GM19023 (cell line): Measurements from ENCODE around the gene USP34.
"Not testable (repeated sequence)": the region's sequence is repeated elsewhere in the genome, so short reads cannot be mapped to it uniquely, and the experiment has no call there.

Source experiments
- ATAC-seq: cut with Tn5 transposase; IDR thresholded peaks from one replicate; pipeline ENCODE4 v1.9.1; 2021; ENCODE audit warnings: mild to moderate bottlenecking, moderate library complexity; ENCODE audit not compliant: unreplicated experiment

The USP34 gene

DNA sequence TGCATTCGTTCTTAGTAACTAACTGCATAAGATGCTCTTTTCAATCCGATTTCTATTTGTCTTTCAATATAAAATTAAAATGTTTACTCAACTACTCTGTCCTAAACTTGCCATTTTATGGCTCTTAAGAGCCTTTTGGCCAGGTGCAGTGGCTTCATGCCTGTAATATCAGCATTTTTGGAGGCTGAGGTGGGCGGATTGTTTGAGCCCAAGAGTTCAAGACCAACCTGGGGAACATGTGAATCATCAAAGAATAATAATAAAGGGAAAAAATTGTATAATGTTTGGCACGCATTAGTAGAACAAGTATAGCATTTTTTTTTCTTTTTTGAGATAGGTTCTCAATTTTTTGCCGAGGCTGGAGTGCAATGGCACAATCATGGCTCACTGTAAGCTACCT is 216.4 kb downstream of the USP34 start:
- ATAC-seq, result no peak

GRCh38 chr2:61253136-61253535 is 217.8 kb downstream of the USP34 start:
- no peak for ATAC-seq

- ATAC-seq, result no peak
Observed at GRCh38 chr2:61252031-61252430, 218.9 kb downstream of the USP34 start.

DNA sequence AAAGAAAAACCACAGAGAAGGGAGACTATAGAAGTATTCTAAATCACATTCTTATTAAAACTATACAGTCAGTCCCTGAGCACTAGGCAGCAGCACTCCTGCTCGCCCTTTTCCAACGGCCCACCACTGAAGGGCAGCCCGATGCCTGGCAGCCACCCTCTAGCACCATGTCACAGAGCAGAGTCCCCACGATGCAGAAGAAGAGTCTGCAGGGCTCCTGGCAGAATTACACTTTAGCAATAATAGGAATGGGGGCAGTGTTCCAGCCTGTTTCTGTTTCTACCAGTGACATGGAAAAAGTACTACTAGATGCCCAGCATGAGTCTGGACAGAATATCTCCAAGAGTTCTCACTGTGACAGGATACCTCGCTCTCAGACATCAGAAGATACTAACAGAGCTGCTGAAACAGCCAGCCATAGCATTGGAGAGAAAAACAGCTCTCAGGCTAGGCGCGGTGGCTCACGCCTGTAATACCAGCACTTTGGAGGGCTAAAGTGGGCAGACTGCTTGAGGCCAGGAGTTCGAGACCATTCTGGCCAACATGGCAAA is 221.3 kb downstream of the USP34 start:
- no peak for ATAC-seq

DNA sequence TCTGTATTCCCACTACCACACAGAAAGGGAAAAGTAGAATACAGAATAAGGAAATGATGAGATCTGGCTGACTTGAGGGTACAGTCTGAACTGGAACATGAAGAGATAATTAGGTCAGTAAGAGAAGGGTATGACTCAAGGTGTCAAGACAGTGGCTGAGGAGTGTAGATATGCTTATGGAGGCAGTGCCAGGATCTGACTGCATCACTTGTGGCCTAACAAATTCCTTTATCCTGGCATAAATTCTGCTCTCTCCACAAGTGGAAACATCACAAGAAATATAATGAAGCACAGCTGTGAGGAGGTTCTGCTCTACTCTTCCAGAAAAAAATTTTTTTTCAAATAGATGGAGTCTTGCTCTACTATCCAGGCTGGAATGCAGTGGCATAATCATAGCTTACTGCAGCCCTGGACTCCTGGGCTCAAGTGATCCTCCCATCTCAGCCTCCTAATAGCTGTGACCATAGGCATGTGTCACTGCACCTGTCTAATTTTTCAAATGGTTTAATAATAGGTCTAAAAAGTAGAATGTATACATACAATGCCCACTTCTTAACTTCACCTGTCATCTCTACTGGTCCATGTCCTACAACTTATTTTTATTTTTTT is 223.6 kb downstream of the USP34 start:
- ATAC-seq, result no peak

DNA sequence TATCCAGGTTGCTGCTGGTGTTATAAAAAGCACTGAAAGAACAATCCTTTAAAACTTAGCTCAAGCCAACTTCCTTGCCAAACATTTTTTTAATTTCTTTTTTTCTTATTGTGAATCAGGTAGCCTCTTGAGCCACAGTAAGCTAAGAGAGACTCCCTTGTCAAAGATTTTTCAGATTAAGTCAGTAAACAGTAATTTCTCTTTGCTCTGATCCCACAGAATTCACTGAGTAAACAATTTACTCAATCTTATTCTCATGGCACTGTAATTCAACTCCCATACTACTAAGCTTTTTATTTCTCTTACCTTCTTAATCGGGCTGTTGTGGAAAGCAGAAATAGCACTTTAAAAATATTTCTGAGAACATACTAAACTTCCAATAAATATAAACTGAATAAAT is 226.2 kb downstream of the USP34 start:
- no peak for ATAC-seq

- ATAC-seq, result no peak
Observed at GRCh38 chr2:61241266-61241665, 229.6 kb downstream of the USP34 start.

- no peak for ATAC-seq
Observed at GRCh38 chr2:61238219-61239012, 232.5 kb downstream of the USP34 start.

DNA sequence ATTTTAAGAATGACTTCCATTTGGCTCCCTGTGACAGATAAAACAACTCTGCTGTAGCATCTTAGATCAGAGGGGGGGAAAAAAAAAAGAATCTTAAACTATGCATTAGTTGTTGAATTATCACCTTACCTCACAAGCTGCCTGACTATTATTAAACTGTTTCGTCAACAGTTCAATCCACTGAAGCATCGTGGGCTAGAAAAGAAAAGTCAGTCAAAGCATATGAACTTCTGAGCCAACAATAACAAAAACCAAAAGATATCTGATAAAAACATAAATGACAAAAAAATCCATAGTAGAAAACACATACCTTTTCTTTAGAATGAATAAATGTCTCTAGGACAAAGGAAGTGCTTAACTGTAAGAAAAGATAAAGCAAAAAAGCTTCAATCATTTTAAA is 235.2 kb downstream of the USP34 start:
- ATAC-seq, result no peak

DNA sequence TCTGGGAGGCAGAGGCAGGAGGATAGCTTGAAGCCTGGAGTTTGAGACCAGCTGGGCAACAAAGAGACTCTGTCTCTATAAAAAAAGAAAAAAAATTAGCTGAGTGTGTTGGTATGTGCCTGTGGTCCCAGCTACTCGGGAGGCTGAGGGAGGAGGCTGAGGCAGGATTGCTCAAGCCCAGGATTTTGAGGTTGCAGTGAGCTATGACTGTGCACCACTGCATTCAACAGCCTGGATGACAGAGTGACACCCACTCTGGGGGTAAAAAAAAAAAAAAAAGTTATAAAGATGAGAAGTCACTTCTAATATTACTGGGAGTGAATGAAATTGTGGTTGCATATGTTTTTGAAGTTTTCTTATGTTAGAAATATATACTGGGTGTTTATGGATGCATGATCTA is 237.3 kb downstream of the USP34 start:
- ATAC-seq, result no peak

DNA sequence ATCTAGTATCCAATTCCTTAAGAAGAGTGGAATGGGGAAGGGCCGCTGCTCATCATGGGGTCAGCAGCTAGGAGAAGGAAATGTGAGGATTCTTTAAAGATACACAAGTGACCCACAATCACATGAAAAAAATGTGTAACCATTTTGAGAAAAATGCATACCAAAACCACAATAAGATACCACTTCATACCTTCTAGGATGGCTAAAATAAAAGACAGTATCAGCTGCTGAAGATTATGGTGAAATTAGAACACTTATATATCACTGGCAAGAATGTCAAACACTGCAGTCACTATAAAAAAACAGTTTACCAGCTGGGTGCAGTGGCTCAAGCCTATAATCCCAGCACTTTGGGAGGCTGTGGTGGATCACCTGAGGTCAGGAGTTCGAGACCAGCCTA is 241.0 kb downstream of the USP34 start:
- no peak for ATAC-seq

DNA sequence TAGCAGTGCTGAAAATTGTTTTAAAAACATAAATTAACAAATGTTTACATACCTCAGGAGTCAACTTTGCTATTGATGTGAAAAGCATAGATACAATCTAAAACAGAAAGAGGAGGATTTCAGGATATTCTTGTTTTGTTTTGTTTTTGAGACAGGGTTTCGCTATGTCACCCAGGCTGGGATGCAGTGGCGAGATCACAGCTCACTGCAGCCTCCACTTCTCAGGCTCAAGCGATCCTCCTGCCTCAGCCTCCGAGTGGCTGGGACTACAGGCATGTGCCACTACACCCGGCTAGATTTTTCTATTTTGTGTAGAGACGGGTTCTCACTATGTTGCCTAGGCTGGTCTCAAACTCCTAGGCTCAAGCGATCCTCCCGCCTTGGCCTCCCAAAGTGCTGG is 248.3 kb downstream of the USP34 start:
- ATAC-seq, result no peak

DNA sequence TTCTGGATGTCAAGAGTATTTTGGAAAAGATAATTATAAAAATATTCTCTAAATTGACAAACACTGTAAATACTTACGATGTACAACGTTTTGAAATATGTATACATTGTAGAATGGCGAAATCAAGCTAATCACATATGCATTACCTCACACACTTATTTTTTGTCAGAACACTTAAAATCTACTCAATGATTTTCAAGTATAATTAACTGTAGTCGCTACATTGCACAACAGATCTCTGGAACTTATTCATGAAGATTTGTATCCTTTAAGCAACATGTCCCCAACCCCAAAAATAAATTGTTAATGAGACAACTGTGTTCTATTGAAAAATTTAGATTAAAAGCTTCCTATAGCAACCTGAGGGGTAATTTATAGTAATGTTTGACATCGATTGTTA is 249.1 kb downstream of the USP34 start:
- ATAC-seq, result no peak

GRCh38 chr2:61220768-61221167 is 250.1 kb downstream of the USP34 start:
- no peak for ATAC-seq

DNA sequence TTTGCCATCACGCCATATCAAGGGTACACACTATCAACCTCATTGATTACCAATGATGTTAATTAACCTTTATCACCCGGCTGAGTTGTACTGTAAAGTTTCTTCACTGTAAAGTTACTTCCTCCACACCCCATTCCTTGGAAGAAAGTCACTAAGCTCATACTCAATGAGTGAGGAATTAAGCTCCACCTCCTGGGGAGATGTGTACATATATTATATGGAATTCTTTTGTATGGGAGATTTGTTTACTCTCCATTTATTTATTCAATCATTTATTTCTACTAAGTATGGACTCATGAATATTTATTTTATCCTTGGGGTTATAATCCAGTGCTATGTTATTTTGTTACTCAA is 252.1 kb downstream of the USP34 start:
- ATAC-seq, result no peak

DNA sequence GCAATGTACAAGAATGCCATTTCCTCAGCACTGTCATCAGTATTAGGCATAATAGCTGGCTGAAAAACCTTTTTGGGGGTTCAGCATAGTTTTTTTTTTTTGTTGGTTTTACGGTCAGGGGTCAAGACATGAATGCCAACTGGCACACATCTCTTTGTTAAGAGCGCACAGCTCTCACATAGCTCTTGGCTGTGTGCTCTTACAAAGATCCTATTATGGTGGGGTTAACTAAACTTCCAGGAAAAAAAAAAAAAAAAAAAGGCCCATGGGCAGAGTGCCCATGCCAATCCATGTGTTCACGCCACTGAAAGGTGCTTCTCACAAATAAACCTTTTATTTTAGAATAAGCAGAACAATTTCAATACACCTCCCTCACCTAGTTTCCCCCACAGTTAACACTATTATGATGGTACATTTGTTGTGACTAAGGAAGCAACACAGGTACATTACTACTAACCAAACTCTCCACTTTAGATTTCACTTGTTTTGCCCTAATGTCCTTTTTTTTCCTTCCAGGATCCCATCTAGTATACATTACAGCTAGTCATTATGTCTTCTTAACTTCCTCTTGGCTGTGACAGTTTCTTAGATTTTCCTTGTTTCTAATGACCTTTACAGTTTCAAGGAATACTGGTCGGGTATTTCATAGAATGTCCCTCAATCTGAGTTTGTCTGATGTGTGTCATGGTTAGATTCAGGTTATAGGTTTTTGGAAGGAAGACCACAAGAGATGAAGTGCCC is 252.6 kb downstream of the USP34 start:
- no peak for ATAC-seq

GRCh38 chr2:61214171-61214570 is 256.7 kb downstream of the USP34 start:
- ATAC-seq, result no peak

DNA sequence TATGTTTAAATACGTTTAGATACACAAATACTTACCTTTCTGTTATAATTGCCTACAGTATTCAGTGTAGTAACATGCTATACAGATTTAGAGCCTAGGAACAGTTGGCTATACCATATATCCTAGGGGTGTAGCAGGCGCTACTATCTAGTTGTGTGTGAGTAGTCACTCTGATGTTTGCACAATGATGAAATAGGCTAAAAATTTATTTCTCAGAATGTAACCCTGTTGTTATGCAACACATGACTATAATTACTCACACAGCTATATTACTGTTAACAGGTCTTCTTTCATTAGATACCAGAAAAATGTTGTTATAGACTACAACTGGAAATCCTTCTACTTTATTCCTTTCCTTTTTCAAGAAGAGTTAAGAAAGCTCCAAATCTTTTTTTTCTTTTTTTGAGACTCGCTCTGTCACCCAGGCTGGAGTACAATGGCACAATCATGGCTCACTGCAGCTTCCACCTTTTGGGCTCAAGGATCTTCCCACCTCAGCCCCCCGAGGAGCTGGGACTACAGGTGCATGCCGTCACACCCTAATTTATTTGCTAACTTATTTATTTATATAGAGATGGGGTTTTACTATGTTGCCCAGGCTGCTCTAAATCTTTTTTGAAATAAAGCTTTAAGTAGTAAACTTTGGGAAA is 260.4 kb downstream of the USP34 start:
- no peak for ATAC-seq

DNA sequence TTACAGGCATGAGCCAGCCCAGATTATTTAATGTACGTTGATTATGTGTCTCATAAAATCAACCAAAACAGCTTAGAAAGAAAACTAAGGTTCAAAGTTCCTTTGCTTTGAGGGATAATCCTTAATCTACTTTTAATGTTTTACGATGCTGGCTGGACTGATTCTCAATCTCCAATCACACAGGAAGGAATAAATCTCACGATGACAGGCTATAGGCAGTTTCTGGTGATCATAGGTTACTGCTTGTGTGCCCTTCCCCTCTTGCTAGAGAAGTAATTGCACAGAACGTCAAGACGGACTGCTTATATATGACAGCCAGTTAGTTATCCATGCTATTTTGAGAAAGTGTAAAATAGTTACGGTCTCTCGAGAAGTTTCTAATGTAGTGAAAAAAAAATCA is 265.8 kb downstream of the USP34 start:
- no peak for ATAC-seq

DNA sequence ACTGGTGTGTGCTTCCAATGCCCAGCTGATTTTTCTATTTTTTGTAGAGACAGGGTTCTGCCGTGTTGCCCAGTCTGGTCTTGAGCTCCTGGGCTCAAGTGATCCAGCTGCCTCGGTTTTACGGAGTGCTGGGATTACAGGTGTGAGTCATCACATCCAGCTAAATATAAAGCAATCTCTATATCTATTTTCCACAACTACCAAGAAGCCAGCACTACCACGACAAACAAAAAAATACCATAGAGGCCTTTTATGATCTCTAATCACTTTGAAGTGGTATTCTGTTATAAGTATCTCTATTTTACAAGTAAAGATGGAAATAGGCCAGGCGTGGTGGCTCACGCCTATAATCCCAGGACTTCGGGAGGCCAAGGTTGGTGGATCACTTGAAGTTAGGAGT is 274.2 kb downstream of the USP34 start:
- ATAC-seq, result no peak

DNA sequence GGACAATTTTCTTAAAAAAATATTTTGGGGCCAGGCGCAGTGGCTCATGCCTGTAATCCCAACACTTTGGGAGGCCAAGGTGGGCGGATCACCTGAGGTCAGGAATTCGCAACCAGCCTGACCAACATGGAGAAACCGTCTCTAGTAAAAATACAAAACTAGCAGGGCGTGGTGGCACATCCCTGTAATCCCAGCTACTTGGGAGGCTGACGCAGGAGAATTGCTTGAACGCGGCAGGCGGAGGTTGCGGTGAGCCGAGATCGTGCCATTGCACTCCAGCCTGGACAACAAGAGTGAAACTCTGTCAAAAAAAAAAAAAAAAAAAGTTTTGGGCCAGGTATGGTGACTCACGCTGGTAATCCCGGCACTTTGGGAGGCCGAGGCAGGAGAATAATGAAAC is 276.2 kb downstream of the USP34 start:
- ATAC-seq, result not testable (repeated sequence)
